Measurements from ENCODE around the gene PCDH19. TPM values are rescaled to one million over a fixed set of nuclear protein-coding genes. Genes with fewer than 3 reads are reported as not detected.

Gene PCDH19
- total and polyA plus RNA-seq, 2 experiments from 2014 or later = 0.87 to 1.4 TPM

- TF ChIP-seq EZH2 (IDR thresholded peaks at IDR 0.05; ENCODE audit: low read depth, unreplicated experiment) (no peak), REST (IDR thresholded peaks at IDR 0.05; ENCODE audit: unreplicated experiment) (no peak), JUNB (IDR thresholded peaks at IDR 0.05; ENCODE audit: unreplicated experiment) (no peak), STAT1 (IDR thresholded peaks at IDR 0.05; ENCODE audit: unreplicated experiment) (no peak), POLR2AphosphoS5 (IDR thresholded peaks at IDR 0.05; ENCODE audit: low read depth) (no peak), ZNF462 (CRISPR knock-in tag; IDR thresholded peaks at IDR 0.05) (no peak), ETS1 (IDR thresholded peaks at IDR 0.05) (no peak), ZNF114 (CRISPR knock-in tag; IDR thresholded peaks at IDR 0.05) (no peak), EZH2phosphoT487 (IDR thresholded peaks at IDR 0.05; ENCODE audit: unreplicated experiment) (no peak), NANOG (IDR thresholded peaks at IDR 0.05; ENCODE audit: borderline replicate concordance) (no peak), CREB1 (CRISPR knock-in tag; IDR thresholded peaks at IDR 0.05; ENCODE audit: low read depth) (no peak), ZNF331 (CRISPR knock-in tag; IDR thresholded peaks at IDR 0.05; ENCODE audit: low read depth) (no peak)
- Mint-ChIP-seq H3K36me3 (ENCODE audit: low read depth) (no peaks in the 10 kb centered on the region), H3K27ac (no peak overlapping the region), H3K4me1 (peaks cover 6% of the 10 kb centered on the region), H3K4me3 (no peak overlapping the region), H3K9me3 (no peaks in the 10 kb centered on the region), H3K27me3 (ENCODE audit: insufficient read depth, low read depth, poor library complexity) (peaks cover 6% of the 10 kb centered on the region)
- H4K20me1 ChIP-seq (replicated peaks; ENCODE audit: insufficient read depth) = no peaks in the 10 kb centered on the region
- no peaks in the 10 kb centered on the region for H3F3A ChIP-seq (replicated peaks; ENCODE audit: low read depth)
- ATAC-seq (no peak), DNase-seq (ENCODE audit: low spot score) (no peak)
- no peaks in the 10 kb centered on the region for H3K4me1 ChIP-seq (ENCODE audit: insufficient read depth)
- H3K79me2 ChIP-seq (replicated peaks; ENCODE audit: insufficient read depth) = no peaks in the 10 kb centered on the region
- no peaks in the 10 kb centered on the region for H3K36me3 ChIP-seq (ENCODE audit: insufficient read depth)
- no peaks in the 10 kb centered on the region for H3K9me2 ChIP-seq (ENCODE audit: insufficient read depth)
- no peak overlapping the region for H3K4me3 ChIP-seq
- no peak overlapping the region for H3K27ac ChIP-seq (ENCODE audit: low read depth)
- H3K27me3 ChIP-seq (ENCODE audit: insufficient read depth) = no peaks in the 10 kb centered on the region
- H2AFZ ChIP-seq = no peak overlapping the region
- H3K4me2 ChIP-seq = no peak overlapping the region
Observed at GRCh38 chrX:100299559-100299958, 110.5 kb downstream of the PCDH19 start.
